K562 (cell line): Measurements from ENCODE around the gene IRF4.

Source experiments
- BHLHE40 ChIP-seq: IDR thresholded peaks from 2 replicates; pipeline ENCODE4 v1.6.1; 2011; ENCODE audit warnings: low read length, improper control_type of control experiment
- SRSF1 ChIP-seq: fragments of 200-400 bp; formaldehyde crosslinking; IDR thresholded peaks from 2 replicates; pipeline ENCODE4 v1.6.1; 2017; ENCODE audit warnings: mild to moderate bottlenecking, low read depth, low read length, moderate library complexity
- STAT5B ChIP-seq: fragments of 250-450 bp; sonication (Bioruptor Pico); IDR thresholded peaks from 2 replicates; pipeline ENCODE4 v1.8.0; 2021; ENCODE audit warnings: mild to moderate bottlenecking, inconsistent platforms
- TF ChIP-seq, protein P1 (sequence below), 3 experiments: IDR thresholded peaks in 2 of 3; conservative IDR thresholded peaks in 1 of 3; 2 replicates each; pipeline ENCODE4 v1.5.1; 2011 to 2012; ENCODE audit warnings: low read length in 3 of 3, mild to moderate bottlenecking in 3 of 3, control low read depth in 2 of 3, improper control_type of control experiment in 1 of 3, inconsistent platforms in 1 of 3, low read depth in 1 of 3, mixed read lengths in 1 of 3, moderate library complexity in 1 of 3; ENCODE audit not compliant: insufficient read depth in 2 of 3

GRCh38 chr6:362924-363249 is 28.7 kb upstream of the IRF4 start:
- TF ChIP-seq STAT5B (CRISPR knock-in tag) (no peak), BHLHE40 (no peak), SRSF1 (no peak)
- TF ChIP-seq, protein P1, sequence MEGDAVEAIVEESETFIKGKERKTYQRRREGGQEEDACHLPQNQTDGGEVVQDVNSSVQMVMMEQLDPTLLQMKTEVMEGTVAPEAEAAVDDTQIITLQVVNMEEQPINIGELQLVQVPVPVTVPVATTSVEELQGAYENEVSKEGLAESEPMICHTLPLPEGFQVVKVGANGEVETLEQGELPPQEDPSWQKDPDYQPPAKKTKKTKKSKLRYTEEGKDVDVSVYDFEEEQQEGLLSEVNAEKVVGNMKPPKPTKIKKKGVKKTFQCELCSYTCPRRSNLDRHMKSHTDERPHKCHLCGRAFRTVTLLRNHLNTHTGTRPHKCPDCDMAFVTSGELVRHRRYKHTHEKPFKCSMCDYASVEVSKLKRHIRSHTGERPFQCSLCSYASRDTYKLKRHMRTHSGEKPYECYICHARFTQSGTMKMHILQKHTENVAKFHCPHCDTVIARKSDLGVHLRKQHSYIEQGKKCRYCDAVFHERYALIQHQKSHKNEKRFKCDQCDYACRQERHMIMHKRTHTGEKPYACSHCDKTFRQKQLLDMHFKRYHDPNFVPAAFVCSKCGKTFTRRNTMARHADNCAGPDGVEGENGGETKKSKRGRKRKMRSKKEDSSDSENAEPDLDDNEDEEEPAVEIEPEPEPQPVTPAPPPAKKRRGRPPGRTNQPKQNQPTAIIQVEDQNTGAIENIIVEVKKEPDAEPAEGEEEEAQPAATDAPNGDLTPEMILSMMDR (IDR thresholded peaks at IDR 0.05 in 2 of 3, conservative IDR thresholded peaks at IDR 0.05 in 1 of 3; ENCODE audit: insufficient read depth in 2 of 3, low read depth in 1 of 3, low read length in 3 of 3), result no peak
